Fibroblast of lung (primary cell): ENCODE results near the gene IGSF23.

Experiments used
- EZH2 ChIP-seq: IDR thresholded peaks from 2 replicates; pipeline ENCODE4 v1.5.1; 2012; ENCODE audit warnings: low read length, control low read depth, mild to moderate bottlenecking; ENCODE audit errors: missing control alignments
- TF ChIP-seq, protein P1 (sequence below), 2 donors: IDR thresholded peaks in 1 of 2; conservative IDR thresholded peaks in 1 of 2; 1 replicate in 1 of 2; 2 replicates in 1 of 2; pipeline ENCODE4 v1.5.1; 2011 to 2012; ENCODE audit warnings: low read length in 2 of 2, control low read depth in 1 of 2, inconsistent platforms in 1 of 2, low read depth in 1 of 2, mild to moderate bottlenecking in 1 of 2

- TF ChIP-seq, protein P1, sequence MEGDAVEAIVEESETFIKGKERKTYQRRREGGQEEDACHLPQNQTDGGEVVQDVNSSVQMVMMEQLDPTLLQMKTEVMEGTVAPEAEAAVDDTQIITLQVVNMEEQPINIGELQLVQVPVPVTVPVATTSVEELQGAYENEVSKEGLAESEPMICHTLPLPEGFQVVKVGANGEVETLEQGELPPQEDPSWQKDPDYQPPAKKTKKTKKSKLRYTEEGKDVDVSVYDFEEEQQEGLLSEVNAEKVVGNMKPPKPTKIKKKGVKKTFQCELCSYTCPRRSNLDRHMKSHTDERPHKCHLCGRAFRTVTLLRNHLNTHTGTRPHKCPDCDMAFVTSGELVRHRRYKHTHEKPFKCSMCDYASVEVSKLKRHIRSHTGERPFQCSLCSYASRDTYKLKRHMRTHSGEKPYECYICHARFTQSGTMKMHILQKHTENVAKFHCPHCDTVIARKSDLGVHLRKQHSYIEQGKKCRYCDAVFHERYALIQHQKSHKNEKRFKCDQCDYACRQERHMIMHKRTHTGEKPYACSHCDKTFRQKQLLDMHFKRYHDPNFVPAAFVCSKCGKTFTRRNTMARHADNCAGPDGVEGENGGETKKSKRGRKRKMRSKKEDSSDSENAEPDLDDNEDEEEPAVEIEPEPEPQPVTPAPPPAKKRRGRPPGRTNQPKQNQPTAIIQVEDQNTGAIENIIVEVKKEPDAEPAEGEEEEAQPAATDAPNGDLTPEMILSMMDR (conservative IDR thresholded peaks at IDR 0.05 in 1 of 2, IDR thresholded peaks at IDR 0.05 in 1 of 2; ENCODE audit: low read depth in 1 of 2, low read length in 2 of 2), result no peak
- TF ChIP-seq EZH2, result no peak
Measured at GRCh38 chr19:44672226-44672625, 58.9 kb downstream of the IGSF23 start.
